ACC112 (cell line): ENCODE results near the gene MFNG.

Experiments used
- H2AFZ ChIP-seq: fragments of 200-600 bp; sonication (generic); one replicate; pipeline ENCODE4 v1.6.0; 2017; ENCODE audit warnings: antibody characterized with exemption, low read length; ENCODE audit not compliant: unreplicated experiment
- H3K27ac ChIP-seq: fragments of 200-600 bp; sonication (generic); 2 replicates; pipeline ENCODE4 v1.5.1; 2014; ENCODE audit warnings: low read depth, mild to moderate bottlenecking, antibody characterized with exemption, low read length, moderate library complexity
- H3K27me3 ChIP-seq: fragments of 200-600 bp; sonication (generic); 2 replicates; pipeline ENCODE4 v1.6.1; 2014; ENCODE audit warnings: mild to moderate bottlenecking, antibody characterized with exemption, low read length, moderate library complexity, mixed read lengths; ENCODE audit not compliant: insufficient read depth
- H3K36me3 ChIP-seq: fragments of 200-600 bp; sonication (generic); 2 replicates; pipeline ENCODE4 v1.6.1; 2016; ENCODE audit warnings: mild to moderate bottlenecking, antibody characterized with exemption, low read length, moderate library complexity, mixed read lengths; ENCODE audit not compliant: insufficient read depth
- H3K4me1 ChIP-seq: fragments of 200-600 bp; sonication (generic); one replicate; pipeline ENCODE4 v1.6.1; 2016; ENCODE audit warnings: low read length, mixed read lengths; ENCODE audit not compliant: insufficient read depth, unreplicated experiment, control insufficient read depth
- H3K4me3 ChIP-seq: fragments of 200-600 bp; sonication (generic); 2 replicates; pipeline ENCODE4 v1.5.1; 2014; ENCODE audit warnings: mild to moderate bottlenecking, low read depth, low read length
- H3K79me2 ChIP-seq: fragments of 200-600 bp; sonication (generic); one replicate; pipeline ENCODE4 v1.6.0; 2016; ENCODE audit warnings: low read length; ENCODE audit not compliant: control insufficient read depth, unreplicated experiment, insufficient read depth

The MFNG gene

GRCh38 chr22:37483050-37483449 lies 3.1 kb downstream of the MFNG start:
- Histone ChIP-seq H3K4me3 (no peak overlapping the region), H3K27ac (no peak overlapping the region), H3K27me3 (no peaks in the 10 kb centered on the region), H3K36me3 (no peaks in the 10 kb centered on the region), H2AFZ (no peak overlapping the region), H3K79me2 (no peaks in the 10 kb centered on the region), H3K4me1 (no peaks in the 10 kb centered on the region)

GRCh38 chr22:37482244-37482643 lies 3.9 kb downstream of the MFNG start:
- no peak overlapping the region for H3K4me3 ChIP-seq
- H2AFZ ChIP-seq = no peak overlapping the region
- no peaks in the 10 kb centered on the region for H3K4me1 ChIP-seq
- no peak overlapping the region for H3K27ac ChIP-seq
- no peaks in the 10 kb centered on the region for H3K36me3 ChIP-seq
- H3K79me2 ChIP-seq = no peaks in the 10 kb centered on the region
- H3K27me3 ChIP-seq = no peaks in the 10 kb centered on the region

GRCh38 chr22:37481347-37481907 lies 4.8 kb downstream of the MFNG start:
- no peak overlapping the region for H2AFZ ChIP-seq
- H3K4me3 ChIP-seq = no peak overlapping the region
- no peaks in the 10 kb centered on the region for H3K36me3 ChIP-seq
- no peaks in the 10 kb centered on the region for H3K79me2 ChIP-seq
- H3K27ac ChIP-seq = no peak overlapping the region
- no peaks in the 10 kb centered on the region for H3K27me3 ChIP-seq
- no peaks in the 10 kb centered on the region for H3K4me1 ChIP-seq

- no peak overlapping the region for H3K4me3 ChIP-seq
- H2AFZ ChIP-seq = no peak overlapping the region
- H3K79me2 ChIP-seq = no peaks in the 10 kb centered on the region
- H3K27ac ChIP-seq = no peak overlapping the region
- no peaks in the 10 kb centered on the region for H3K4me1 ChIP-seq
- H3K36me3 ChIP-seq = no peaks in the 10 kb centered on the region
- no peaks in the 10 kb centered on the region for H3K27me3 ChIP-seq
Observed at GRCh38 chr22:37480387-37481346, 5.5 kb downstream of the MFNG start.

GRCh38 chr22:37479196-37479595 lies 7.0 kb downstream of the MFNG start:
- H3K4me3 ChIP-seq = no peak overlapping the region
- H3K79me2 ChIP-seq = no peaks in the 10 kb centered on the region
- no peaks in the 10 kb centered on the region for H3K27me3 ChIP-seq
- peaks cover 3% of the 10 kb centered on the region for H3K4me1 ChIP-seq
- H3K36me3 ChIP-seq = no peaks in the 10 kb centered on the region
- no peak overlapping the region for H3K27ac ChIP-seq
- H2AFZ ChIP-seq = no peak overlapping the region

- no peaks in the 10 kb centered on the region for H3K79me2 ChIP-seq
- H3K27ac ChIP-seq = no peak overlapping the region
- no peaks in the 10 kb centered on the region for H3K27me3 ChIP-seq
- H2AFZ ChIP-seq = no peak overlapping the region
- no peak overlapping the region for H3K4me3 ChIP-seq
- no peaks in the 10 kb centered on the region for H3K36me3 ChIP-seq
- H3K4me1 ChIP-seq = peaks cover 3% of the 10 kb centered on the region
Observed at GRCh38 chr22:37476389-37477329, 9.5 kb downstream of the MFNG start.

- no peak overlapping the region for H3K4me3 ChIP-seq
- no peaks in the 10 kb centered on the region for H3K79me2 ChIP-seq
- no peaks in the 10 kb centered on the region for H3K36me3 ChIP-seq
- no peak overlapping the region for H3K27ac ChIP-seq
- H3K27me3 ChIP-seq = no peaks in the 10 kb centered on the region
- peaks cover 3% of the 10 kb centered on the region for H3K4me1 ChIP-seq
- H2AFZ ChIP-seq = no peak overlapping the region
Observed at GRCh38 chr22:37474447-37475090, 11.6 kb downstream of the MFNG start.

- Histone ChIP-seq H3K4me3 (no peak overlapping the region), H3K27ac (no peak overlapping the region), H3K27me3 (no peaks in the 10 kb centered on the region), H3K36me3 (no peaks in the 10 kb centered on the region), H2AFZ (no peak overlapping the region), H3K79me2 (no peaks in the 10 kb centered on the region), H3K4me1 (peaks cover 3% of the 10 kb centered on the region)
Observed at GRCh38 chr22:37473437-37473946, 12.7 kb downstream of the MFNG start.

- no peaks in the 10 kb centered on the region for H3K79me2 ChIP-seq
- H3K36me3 ChIP-seq = no peaks in the 10 kb centered on the region
- no peak overlapping the region for H3K4me3 ChIP-seq
- H3K4me1 ChIP-seq = peaks cover 3% of the 10 kb centered on the region
- no peaks in the 10 kb centered on the region for H3K27me3 ChIP-seq
- no peak overlapping the region for H2AFZ ChIP-seq
- H3K27ac ChIP-seq = no peak overlapping the region
Observed at GRCh38 chr22:37472418-37473006, 13.7 kb downstream of the MFNG start.
